H4 (cell line): ENCODE results near the gene FBXL13. TPM values are rescaled to one million over a fixed set of nuclear protein-coding genes. Genes with fewer than 3 reads are reported as not detected.
"Not testable (repeated sequence)": the region's sequence is repeated elsewhere in the genome, so short reads cannot be mapped to it uniquely, and the experiment has no call there.

Experiments
- DNase-seq: peaks from one replicate; pipeline ENCODE4 v3.0.0-alpha.2; 2015; ENCODE audit warnings: low spot score
- total RNA-seq: library from RNA; depleted of rRNA; stranded (reverse); fragments of >200 nt; shearing (Covaris generic); gene quantifications from 2 replicates; pipeline ENCODE4 v1.2.3, GENCODE V29; 2014

The FBXL13 gene
- total RNA-seq, 1 experiment from 2014 or later, result 0.50 TPM

GRCh38 chr7:103079836-103080235 is 5.2 kb upstream of the FBXL13 start:
- no peak for DNase-seq

- DNase-seq, result not testable (repeated sequence)
Observed at GRCh38 chr7:103078226-103078625, 3.6 kb upstream of the FBXL13 start.

- no peak for DNase-seq
Observed at GRCh38 chr7:103077318-103077717, 2.7 kb upstream of the FBXL13 start.

GRCh38 chr7:103076764-103077163 is 2.2 kb upstream of the FBXL13 start:
- DNase-seq, result no peak

- DNase-seq, result peak; percentile 14
Observed at GRCh38 chr7:103075337-103075918, 832 bp upstream of the FBXL13 start.

GRCh38 chr7:103073989-103074518 is 542 bp downstream of the FBXL13 start:
- DNase-seq, result no peak

- DNase-seq, result no peak
Observed at GRCh38 chr7:103071000-103071399, 3.6 kb downstream of the FBXL13 start.

GRCh38 chr7:103068414-103069403 is 5.9 kb downstream of the FBXL13 start:
- DNase-seq, result no peak

- peak; percentile 41 for DNase-seq
Observed at GRCh38 chr7:103065667-103066066, 8.9 kb downstream of the FBXL13 start.

GRCh38 chr7:103063895-103064294 is 10.7 kb downstream of the FBXL13 start:
- DNase-seq, result no peak

- DNase-seq, result no peak
Observed at GRCh38 chr7:103059471-103059870, 15.1 kb downstream of the FBXL13 start.

- no peak for DNase-seq
Observed at GRCh38 chr7:103058122-103058521, 16.5 kb downstream of the FBXL13 start.

GRCh38 chr7:103056006-103056405 is 18.6 kb downstream of the FBXL13 start:
- not testable (repeated sequence) for DNase-seq

GRCh38 chr7:103051519-103051918 is 23.1 kb downstream of the FBXL13 start:
- no peak for DNase-seq

- DNase-seq, result no peak
Observed at GRCh38 chr7:103048833-103049232, 25.8 kb downstream of the FBXL13 start.

GRCh38 chr7:103041815-103042214 is 32.8 kb downstream of the FBXL13 start:
- not testable (repeated sequence) for DNase-seq

- DNase-seq, result not testable (repeated sequence)
Observed at GRCh38 chr7:103037823-103038739, 36.5 kb downstream of the FBXL13 start.

GRCh38 chr7:103037476-103037822 is 37.1 kb downstream of the FBXL13 start:
- no peak for DNase-seq

GRCh38 chr7:103034318-103034717 is 40.3 kb downstream of the FBXL13 start:
- DNase-seq, result not testable (repeated sequence)

- no peak for DNase-seq
Observed at GRCh38 chr7:103031781-103032180, 42.8 kb downstream of the FBXL13 start.

GRCh38 chr7:103031024-103031423 is 43.6 kb downstream of the FBXL13 start:
- no peak for DNase-seq

- DNase-seq, result no peak
Observed at GRCh38 chr7:103025341-103025740, 49.3 kb downstream of the FBXL13 start.
